ENCODE measurements around the gene KLHDC8B. TPM values are rescaled to one million over a fixed set of nuclear protein-coding genes. Genes with fewer than 3 reads are reported as not detected.

KLHDC8B gene
- total RNA-seq, 1 experiment from 2014 or later: 13.5 TPM

DNA sequence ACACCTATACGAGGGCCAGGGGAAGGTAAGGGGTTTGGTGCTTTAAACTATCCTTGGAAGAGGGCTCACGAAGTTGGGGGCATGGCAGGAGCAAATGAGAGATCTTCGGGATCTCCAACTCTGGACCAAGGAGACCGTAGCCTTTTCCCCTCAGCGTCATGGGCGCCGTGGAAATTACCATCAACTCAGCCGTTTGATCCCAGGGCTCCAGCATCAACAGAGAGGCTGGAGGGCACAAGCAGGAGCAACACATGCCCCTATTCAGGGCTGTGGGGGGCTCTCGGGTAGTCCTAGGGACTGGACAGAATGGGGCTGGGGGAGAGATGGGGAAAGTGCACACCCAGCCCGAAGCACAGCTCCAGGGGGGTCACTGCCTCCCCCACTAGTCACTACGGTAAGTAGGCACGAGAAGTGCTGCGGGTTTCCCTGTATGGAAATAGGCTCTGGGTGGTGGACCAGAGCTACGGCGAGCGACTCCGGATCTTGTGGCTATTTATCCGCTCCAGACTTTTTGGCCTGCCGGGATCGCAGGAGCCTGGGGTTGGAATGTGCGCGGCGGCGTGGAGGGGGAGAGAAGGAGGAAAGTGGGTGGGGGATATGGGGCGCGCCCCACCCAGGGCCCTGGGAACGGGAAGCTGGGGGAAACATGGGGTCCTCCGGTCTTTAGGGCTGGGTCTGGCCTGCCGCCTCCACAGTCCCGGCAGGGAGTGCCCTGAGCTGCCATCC lies 38.0 kb upstream of the KLHDC8B start:
- Histone ChIP-seq H4K20me1 (ENCODE audit: control insufficient read depth, insufficient read depth, insufficient read length) (no peaks in the 10 kb centered on the region), H4K5ac (ENCODE audit: insufficient read length, low read depth, low read length) (no peak overlapping the region), H3K79me1 (ENCODE audit: insufficient read depth, low read depth, low read length, poor library complexity, severe bottlenecking) (no peaks in the 10 kb centered on the region), H4K8ac (replicated peaks; ENCODE audit: insufficient read length, low read depth, low read length) (no peak overlapping the region), H3K56ac (ENCODE audit: insufficient read length, low read depth, low read length) (no peak overlapping the region), H3K23ac (ENCODE audit: insufficient read length, low read depth, low read length) (no peak overlapping the region), H2BK120ac (ENCODE audit: low read depth, low read length, poor library complexity, severe bottlenecking) (no peak overlapping the region), H3K18ac (ENCODE audit: insufficient read length, low read depth, low read length) (peak overlapping the region; percentile 72), H2AK5ac (ENCODE audit: insufficient read length, low read length) (no peak overlapping the region), H4K91ac (ENCODE audit: insufficient read length, low read depth, low read length) (no peak overlapping the region), H3K4ac (ENCODE audit: low read depth, low read length) (no peak overlapping the region), H2BK12ac (ENCODE audit: insufficient read length, low read depth, low read length) (no peak overlapping the region), H2AFZ (ENCODE audit: low read length) (peak overlapping the region; percentile 87), H3K9ac (ENCODE audit: extremely low read depth, insufficient read length, low read length) (peak overlapping the region; percentile 59), H3K14ac (ENCODE audit: insufficient read depth, low read length) (peak overlapping the region; percentile 88), H3T11ph (ENCODE audit: low read length) (no peak overlapping the region), H3K27ac (ENCODE audit: insufficient read length, low read depth, low read length) (no peak overlapping the region), H2BK15ac (ENCODE audit: low read depth, low read length) (no peak overlapping the region), H2BK20ac (ENCODE audit: low read depth, low read length, poor library complexity, severe bottlenecking) (no peak overlapping the region), H3K27me3 (ENCODE audit: insufficient read depth, low read length) (no peaks in the 10 kb centered on the region), H3K79me2 (ENCODE audit: insufficient read depth, low read length) (no peaks in the 10 kb centered on the region), H3K23me2 (ENCODE audit: insufficient read length, low read depth, low read length, poor library complexity, severe bottlenecking) (peaks cover 15% of the 10 kb centered on the region), H3K9me3 (ENCODE audit: control insufficient read depth, low read depth, low read length) (no peaks in the 10 kb centered on the region), H2BK5ac (ENCODE audit: insufficient read length, low read length) (no peak overlapping the region), H3K4me1 (ENCODE audit: insufficient read depth, low read length) (peaks cover 2% of the 10 kb centered on the region; the same call in 1 of the 2 replicates), H3K4me2 (ENCODE audit: insufficient read depth, insufficient read length, low read length) (peak overlapping the region; percentile 97)
- TF ChIP-seq, protein P1, sequence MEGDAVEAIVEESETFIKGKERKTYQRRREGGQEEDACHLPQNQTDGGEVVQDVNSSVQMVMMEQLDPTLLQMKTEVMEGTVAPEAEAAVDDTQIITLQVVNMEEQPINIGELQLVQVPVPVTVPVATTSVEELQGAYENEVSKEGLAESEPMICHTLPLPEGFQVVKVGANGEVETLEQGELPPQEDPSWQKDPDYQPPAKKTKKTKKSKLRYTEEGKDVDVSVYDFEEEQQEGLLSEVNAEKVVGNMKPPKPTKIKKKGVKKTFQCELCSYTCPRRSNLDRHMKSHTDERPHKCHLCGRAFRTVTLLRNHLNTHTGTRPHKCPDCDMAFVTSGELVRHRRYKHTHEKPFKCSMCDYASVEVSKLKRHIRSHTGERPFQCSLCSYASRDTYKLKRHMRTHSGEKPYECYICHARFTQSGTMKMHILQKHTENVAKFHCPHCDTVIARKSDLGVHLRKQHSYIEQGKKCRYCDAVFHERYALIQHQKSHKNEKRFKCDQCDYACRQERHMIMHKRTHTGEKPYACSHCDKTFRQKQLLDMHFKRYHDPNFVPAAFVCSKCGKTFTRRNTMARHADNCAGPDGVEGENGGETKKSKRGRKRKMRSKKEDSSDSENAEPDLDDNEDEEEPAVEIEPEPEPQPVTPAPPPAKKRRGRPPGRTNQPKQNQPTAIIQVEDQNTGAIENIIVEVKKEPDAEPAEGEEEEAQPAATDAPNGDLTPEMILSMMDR (conservative IDR thresholded peaks at IDR 0.05): no peak
- DNase-seq: peak; percentile 81
- Mint-ChIP-seq H3K4me1 (peaks cover 8 to 12% of the 10 kb centered on the region in 2 experiments; a peak in 3 of 4 replicates), H3K4me3 (peak overlapping the region; percentile 83 to 93), H3K27ac (peak overlapping the region in 2 of 3 experiments; percentile 79 to 98; a peak in 5 of 7 replicates), H3K27me3 (ENCODE audit: low read depth) (peaks cover 11% of the 10 kb centered on the region), H3K9me3 (no peaks in the 10 kb centered on the region), H3K36me3 (ENCODE audit: insufficient read depth in 1 of 3, low read depth in 3 of 3) (peaks cover 0 to 6% (median 5%) of the 10 kb centered on the region in 3 experiments; a peak in 2 of 7 replicates)
- no CpG with 5 or more reads among the region's 30 CpGs for WGBS (ENCODE audit: extremely low coverage, insufficient read length, low lambda C conversion rate)
